Spleen (tissue), 11 donors: ENCODE results near the gene FAHD1. TPM values are rescaled to one million over a fixed set of nuclear protein-coding genes. Genes with fewer than 3 reads are reported as not detected.

Source experiments
- DNase-seq: peaks from one replicate; pipeline ENCODE4 v3.0.0-alpha.2; 2020
- H3K27ac ChIP-seq, 8 donors: fragments of 200-600 bp; sonication (generic) in 7 of 8; 1 replicate in 4 of 8; 2 replicates in 4 of 8; pipeline versions ENCODE4 v1.5.0 to v1.8.0; 2016 to 2021; ENCODE audit warnings: inconsistent platforms in 4 of 8, mild to moderate bottlenecking in 4 of 8, moderate library complexity in 1 of 8
- H3K27me3 ChIP-seq, 7 donors: fragments of 200-600 bp; sonication (generic) in 6 of 7; replicated peaks in 1 of 7; 1 replicate in 4 of 7; 2 replicates in 3 of 7; pipeline versions ENCODE4 v1.5.0 to v1.8.0; 2016 to 2021; ENCODE audit warnings: inconsistent platforms in 3 of 7, mild to moderate bottlenecking in 1 of 7
- H3K36me3 ChIP-seq, 6 donors: fragments of 200-600 bp; sonication (generic) in 5 of 6; 1 replicate in 4 of 6; 2 replicates in 2 of 6; pipeline versions ENCODE4 v1.5.0 to v1.8.0; 2016 to 2021; ENCODE audit warnings: inconsistent platforms in 2 of 6
- H3K4me1 ChIP-seq, 6 donors: fragments of 200-600 bp; sonication (generic) in 5 of 6; 1 replicate in 3 of 6; 2 replicates in 3 of 6; pipeline versions ENCODE4 v1.5.0 to v1.8.0; 2016 to 2021; ENCODE audit warnings: inconsistent platforms in 3 of 6
- H3K4me3 ChIP-seq, 8 donors: fragments of 200-600 bp; sonication (generic) in 7 of 8; 1 replicate in 4 of 8; 2 replicates in 4 of 8; pipeline versions ENCODE4 v1.5.0 to v1.8.0; 2016 to 2021; ENCODE audit warnings: inconsistent platforms in 4 of 8, mild to moderate bottlenecking in 4 of 8, moderate library complexity in 2 of 8
- H3K9me3 ChIP-seq, 8 donors: fragments of 200-600 bp; sonication (generic) in 7 of 8; 1 replicate in 4 of 8; 2 replicates in 4 of 8; pipeline versions ENCODE4 v1.5.0 to v1.8.0; 2016 to 2021; ENCODE audit warnings: inconsistent platforms in 4 of 8
- CTCF ChIP-seq, 11 experiments: fragments of 200-600 bp in 7 of 11; fragments of 450-650 bp in 4 of 11; sonication (generic) in 4 of 11; IDR thresholded peaks in 8 of 11; conservative IDR thresholded peaks in 3 of 11; 1 replicate in 7 of 11; 2 replicates in 4 of 11; pipeline versions ENCODE4 v1.4.0 to v1.8.0; 2016 to 2021; ENCODE audit warnings: antibody characterized with exemption in 11 of 11, inconsistent platforms in 4 of 11, mild to moderate bottlenecking in 1 of 11
- POLR2A ChIP-seq, 3 donors: fragments of 450-650 bp; IDR thresholded peaks; one replicate each; pipeline ENCODE4 v1.5.1; 2017; ENCODE audit warnings: antibody characterized with exemption in 3 of 3, mild to moderate bottlenecking in 1 of 3
- POLR2AphosphoS5 ChIP-seq, 3 donors: sonication (generic); formaldehyde crosslinking; IDR thresholded peaks; one replicate each; pipeline ENCODE4 v1.5.1; 2017; ENCODE audit warnings: antibody characterized with exemption in 3 of 3
- WGBS, 5 donors: extraction: QIAGEN DNeasy Blood & Tissue Kit in 3 of 5; methylation state at CpG; one replicate each; pipeline versions ENCODE4 v1.1.5 to v1.1.7; 2013 to 2018; 5-methylcytosine and 5-hydroxymethylcytosine counted together
- intact Hi-C: fragments of 100-400 bp; cut with DNase I; formaldehyde crosslinking; loops from one replicate; pipeline ENCODE4 v1.15.0; 2023; ENCODE audit warnings: low total_unique reads
- polyA plus RNA-seq, 3 donors: library from polyadenylated mRNA; stranded (reverse); fragments of 200-250 nt; gene quantifications; one replicate each; pipeline ENCODE4 v1.2.1, GENCODE V29; 2013
- total RNA-seq, 7 donors: library from RNA; depleted of rRNA in 3 of 7; stranded (reverse); fragments of >200 nt in 3 of 7; fragmentation: NEBNext Ultra II Directional in 4 of 7; extraction: Animal tissue kit (Norgen Biotek cat#: 25700) in 4 of 7; gene quantifications; one replicate each; pipeline versions ENCODE4 v1.1.0 to v1.2.1, GENCODE V29; 2016 to 2021
- donor health status: healthy with polysubstance abuse.
- donor health status: DM: no; HTN: no; CAD: no; lungs with moderate emphysema.
- donor health status: DM: no; HTN: no; CAD: no.
- donor health status: Bipolar disorder and iron deficiency.
- donor health status: healthy.
- donor health status: DM: no; HTN: no; CAD: no.
- donor health status: DM: yes; HTN: yes; CAD: no.

FAHD1 gene
- total and polyA plus RNA-seq, 10 donors = 9.5 to 34.9 (median 16.6) TPM

DNA sequence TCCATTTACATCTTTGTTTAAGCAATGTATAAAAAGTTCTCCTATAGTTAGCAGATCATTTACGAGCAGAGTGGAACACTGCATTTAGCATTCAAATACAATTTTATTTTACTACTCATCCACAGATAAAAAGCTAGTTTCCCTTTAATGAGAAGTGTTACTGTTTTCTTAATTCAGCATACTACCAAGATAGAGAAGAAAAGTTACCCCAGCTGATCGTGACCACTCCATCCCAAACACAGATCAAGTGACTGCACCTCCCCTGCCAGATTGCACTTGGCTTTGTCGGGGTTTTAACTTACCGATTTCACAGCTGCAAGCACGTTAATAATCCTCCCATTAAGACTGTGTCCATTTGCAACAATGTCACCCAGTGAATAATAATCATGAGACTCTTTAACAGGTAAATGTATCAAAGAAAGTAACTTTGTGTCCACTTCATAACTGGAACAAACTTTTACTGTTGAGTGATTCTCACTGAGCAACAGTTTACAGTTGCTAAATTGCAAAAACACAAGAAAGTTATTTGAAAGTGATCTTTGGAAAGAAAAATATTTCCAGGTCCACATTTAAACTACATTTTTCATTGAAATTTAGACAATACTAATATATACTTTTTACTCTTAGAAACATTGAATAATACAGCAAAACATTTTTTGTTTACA lies 30.6 kb downstream of the FAHD1 start:
- TF ChIP-seq CTCF (IDR thresholded peaks at IDR 0.05 in 8 of 11, conservative IDR thresholded peaks at IDR 0.05 in 3 of 11) (no peak), POLR2AphosphoS5 (IDR thresholded peaks at IDR 0.05) (no peak), POLR2A (IDR thresholded peaks at IDR 0.05) (no peak)
- Histone ChIP-seq H3K4me3 (no peak overlapping the region), H3K4me1 (no peaks in the 10 kb centered on the region), H3K9me3 (no peaks in the 10 kb centered on the region), H3K27ac (no peak overlapping the region), H3K27me3 (peaks cover 0 to 53% (median 26%) of the 10 kb centered on the region in 7 donors), H3K36me3 (no peaks in the 10 kb centered on the region)
- WGBS, 5 donors = 51 to 58% (median 55%) methylated on average over 5 of the region's 5 CpGs
- no peak for DNase-seq
- intact Hi-C loops = no loop called here

DNA sequence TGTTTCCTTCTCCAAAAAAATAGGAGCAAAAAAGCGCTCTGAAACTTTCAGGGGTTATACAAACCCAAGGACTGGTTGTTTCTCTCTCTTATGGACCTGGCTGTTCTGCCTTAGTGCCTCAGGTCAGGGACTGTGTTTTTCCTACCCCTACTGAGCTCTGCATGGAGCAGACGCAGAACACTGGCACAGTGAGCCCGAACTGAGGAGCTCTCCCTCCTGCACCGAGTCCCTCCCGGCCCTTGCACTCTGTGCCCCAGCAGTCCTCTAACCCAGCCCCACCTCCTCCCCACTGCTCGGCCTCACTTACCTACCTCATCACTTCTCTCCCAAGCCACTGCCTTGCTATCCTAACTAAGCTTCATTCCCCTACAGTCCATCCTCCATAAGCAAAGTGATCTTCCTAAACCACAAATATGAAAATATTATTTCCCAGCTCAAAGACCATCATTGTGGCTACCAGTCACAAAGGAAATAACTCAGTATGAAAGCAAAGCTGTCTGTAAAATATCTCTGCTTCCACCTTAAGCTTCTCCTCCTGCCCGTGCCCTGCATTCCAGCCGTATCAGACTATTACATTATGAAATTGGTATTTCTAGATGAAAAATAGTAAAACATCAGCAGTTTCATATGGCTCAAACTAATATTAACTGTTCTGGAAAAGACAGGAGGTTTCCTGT lies 31.3 kb downstream of the FAHD1 start:
- no peaks in the 10 kb centered on the region for H3K36me3 ChIP-seq
- TF ChIP-seq POLR2AphosphoS5 (IDR thresholded peaks at IDR 0.05) = no peak
- TF ChIP-seq CTCF (IDR thresholded peaks at IDR 0.05 in 8 of 11, conservative IDR thresholded peaks at IDR 0.05 in 3 of 11) = no peak
- TF ChIP-seq POLR2A (IDR thresholded peaks at IDR 0.05) = no peak
- H3K9me3 ChIP-seq = no peaks in the 10 kb centered on the region
- no peak for DNase-seq
- intact Hi-C loops = no loop called here
- peaks cover 0 to 60% (median 26%) of the 10 kb centered on the region in 7 donors for H3K27me3 ChIP-seq
- 19 to 35% (median 29%) methylated on average over 8 of the region's 8 CpGs for WGBS, 5 donors
- no peak overlapping the region for H3K4me3 ChIP-seq
- no peak overlapping the region for H3K27ac ChIP-seq
- H3K4me1 ChIP-seq = no peaks in the 10 kb centered on the region

DNA sequence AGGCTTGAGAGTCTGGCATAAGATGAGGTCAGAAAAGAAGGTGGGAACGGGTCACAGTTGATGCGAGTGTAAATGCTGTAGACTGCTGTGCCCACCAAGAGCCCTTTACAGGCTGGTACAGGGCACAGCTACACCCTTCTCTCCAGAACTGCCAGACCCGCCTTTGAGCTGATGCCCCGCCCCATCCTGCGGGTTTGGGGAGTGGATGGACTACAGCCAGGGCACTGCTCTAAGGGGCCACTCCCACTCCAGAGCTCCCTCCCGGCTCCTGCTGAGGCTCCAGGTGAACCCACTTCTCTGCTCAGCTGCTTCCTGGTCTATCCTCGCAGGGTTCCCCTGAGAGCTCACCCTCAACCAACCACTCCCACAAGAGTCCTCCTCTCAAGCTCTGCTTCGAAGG lies 32.6 kb downstream of the FAHD1 start:
- WGBS, 5 donors = 32 to 54% (median 35%) methylated on average over 7 to 8 of the region's 8 CpGs
- DNase-seq = no peak
- intact Hi-C loops = loop anchor here (5.0 kb wide), 1 partner anchor 68 kb away; no protein-coding TSS in a partner anchor

More for the DNA sequence above, 32.6 kb downstream of the FAHD1 start:
- no peaks in the 10 kb centered on the region for H3K9me3 ChIP-seq
- peaks cover 0 to 6% (median 2%) of the 10 kb centered on the region in 6 donors for H3K4me1 ChIP-seq
- H3K36me3 ChIP-seq = no peaks in the 10 kb centered on the region
- no peak for TF ChIP-seq CTCF (IDR thresholded peaks at IDR 0.05 in 8 of 11, conservative IDR thresholded peaks at IDR 0.05 in 3 of 11)
- TF ChIP-seq POLR2AphosphoS5 (IDR thresholded peaks at IDR 0.05) = no peak
- no peak for TF ChIP-seq POLR2A (IDR thresholded peaks at IDR 0.05)
- H3K27me3 ChIP-seq = peaks cover 0 to 71% (median 33%) of the 10 kb centered on the region in 7 donors
- no peak overlapping the region for H3K27ac ChIP-seq
- H3K4me3 ChIP-seq = no peak overlapping the region
